GM18517 (cell line): Measurements from ENCODE around the gene CLEC16A.
"Not testable (repeated sequence)": the region's sequence is repeated elsewhere in the genome, so short reads cannot be mapped to it uniquely, and the experiment has no call there.

ENCODE experiments used
- ATAC-seq: cut with Tn5 transposase; IDR thresholded peaks from one replicate; pipeline ENCODE4 v1.9.1; 2021; ENCODE audit warnings: mild to moderate bottlenecking, moderate library complexity; ENCODE audit not compliant: unreplicated experiment

The CLEC16A gene

DNA sequence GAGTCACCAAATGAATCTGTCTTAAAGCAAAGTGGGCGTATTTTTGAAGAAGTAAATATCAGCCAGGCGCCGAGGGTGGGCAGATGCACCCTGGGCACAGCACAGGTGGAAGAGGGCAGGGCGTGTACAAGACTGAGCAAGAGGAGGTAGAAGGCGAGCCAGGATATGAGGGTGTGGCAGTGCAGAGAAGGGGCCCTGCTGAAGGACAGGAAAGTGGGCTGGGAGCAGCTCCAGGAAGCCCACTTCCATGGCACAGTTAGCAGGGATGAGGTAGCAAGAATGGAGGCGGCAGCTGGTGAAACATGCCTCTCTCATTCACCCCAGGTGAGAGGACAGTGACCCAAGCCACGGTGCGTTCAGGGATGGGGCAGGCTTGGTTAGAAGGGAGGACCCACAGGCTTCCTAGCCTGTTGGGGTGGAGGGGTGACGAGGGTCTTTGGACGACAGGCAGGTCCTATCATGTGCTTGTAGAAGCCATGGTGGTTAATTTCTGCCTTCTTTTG lies 149.3 kb downstream of the CLEC16A start:
- no peak for ATAC-seq

DNA sequence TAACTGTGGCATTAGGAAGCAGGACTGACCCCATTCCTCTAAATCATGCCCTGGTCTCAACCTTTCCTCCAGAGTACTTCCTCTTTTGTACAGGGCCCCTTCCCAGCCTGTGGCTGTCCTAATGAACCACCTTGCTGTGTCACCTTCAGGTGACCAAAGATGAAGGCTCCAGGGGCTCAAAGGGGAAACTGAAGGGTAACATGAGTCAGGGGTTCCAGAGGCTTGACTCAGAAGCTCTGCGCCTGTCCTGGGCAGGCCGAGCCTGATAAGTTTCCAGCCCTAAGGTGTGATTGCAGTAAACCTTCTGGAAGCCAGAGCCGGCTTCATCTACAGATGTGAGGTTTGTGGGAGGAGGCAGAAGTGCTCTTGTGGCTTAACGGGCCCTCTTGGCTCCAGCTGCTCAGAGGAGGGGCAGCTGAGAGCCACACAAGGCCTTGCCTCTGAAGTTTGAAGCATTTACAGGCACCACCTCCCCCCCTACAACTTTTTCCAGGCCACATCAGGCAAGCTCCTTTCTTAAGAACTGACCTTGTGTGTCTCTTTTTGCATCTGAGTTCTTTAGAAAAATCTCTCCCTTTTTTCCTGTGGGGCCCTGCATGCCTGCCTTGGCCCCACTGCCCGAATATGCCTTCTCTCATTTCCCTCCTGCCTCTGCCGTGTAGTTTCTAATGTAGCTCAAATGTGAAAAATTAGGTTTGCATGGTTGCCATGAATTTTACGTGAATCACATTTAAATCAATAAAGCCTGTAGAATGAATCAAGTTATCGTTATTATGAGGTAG lies 149.9 kb downstream of the CLEC16A start:
- ATAC-seq: peak; percentile 69

DNA sequence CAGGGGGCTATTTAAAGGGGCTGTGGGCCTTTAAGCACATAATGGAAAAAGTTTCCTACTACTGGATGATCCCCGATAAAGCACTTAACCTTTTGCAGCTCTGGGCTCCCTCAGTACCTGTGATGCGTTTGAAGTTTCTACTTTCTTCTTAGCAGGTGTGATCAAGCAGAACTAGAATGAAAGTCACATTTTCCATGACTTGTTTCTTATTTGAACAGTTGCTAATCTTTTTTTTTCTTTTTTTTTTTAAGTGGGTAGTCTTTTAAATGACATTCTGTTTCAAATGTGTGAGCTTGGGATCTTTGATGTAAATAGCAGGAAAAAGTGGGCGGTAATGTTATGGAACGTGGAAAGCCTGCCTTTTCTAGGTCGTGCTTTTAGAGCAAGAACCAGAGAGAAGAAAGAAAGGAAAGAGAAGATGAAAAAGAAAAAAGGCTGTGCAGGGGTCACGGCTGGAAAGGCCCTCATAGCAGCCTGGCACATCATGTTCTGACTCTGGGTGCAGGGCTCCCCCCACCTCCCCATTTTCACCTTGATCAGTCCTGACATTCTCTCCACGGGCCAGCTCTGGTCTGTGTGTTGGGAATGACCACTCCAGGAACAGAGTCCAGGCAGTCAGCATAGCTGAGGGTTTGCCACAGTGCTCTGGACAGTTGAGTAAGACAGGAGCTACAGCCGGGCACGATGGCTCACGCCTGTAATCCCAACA lies 150.6 kb downstream of the CLEC16A start:
- ATAC-seq: no peak

DNA sequence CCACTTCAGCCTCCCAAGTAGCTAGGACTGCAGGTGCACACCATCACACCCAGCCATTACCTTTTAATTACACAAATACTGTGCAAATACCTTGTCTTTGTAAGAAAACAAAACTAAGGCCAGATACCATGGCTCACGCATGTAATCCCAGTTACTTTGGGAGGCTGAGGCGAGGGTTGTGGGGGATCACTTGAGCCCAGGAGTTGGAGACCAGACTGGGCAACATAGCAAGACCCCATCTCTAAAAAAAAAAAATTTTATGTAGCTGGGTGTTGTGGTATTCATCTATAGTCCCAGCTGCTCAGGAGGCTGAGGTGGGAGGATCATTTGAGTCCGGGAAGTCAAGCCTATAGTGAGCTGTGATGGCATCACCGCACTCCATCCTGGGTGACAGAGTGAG lies 151.6 kb downstream of the CLEC16A start:
- ATAC-seq: no peak

DNA sequence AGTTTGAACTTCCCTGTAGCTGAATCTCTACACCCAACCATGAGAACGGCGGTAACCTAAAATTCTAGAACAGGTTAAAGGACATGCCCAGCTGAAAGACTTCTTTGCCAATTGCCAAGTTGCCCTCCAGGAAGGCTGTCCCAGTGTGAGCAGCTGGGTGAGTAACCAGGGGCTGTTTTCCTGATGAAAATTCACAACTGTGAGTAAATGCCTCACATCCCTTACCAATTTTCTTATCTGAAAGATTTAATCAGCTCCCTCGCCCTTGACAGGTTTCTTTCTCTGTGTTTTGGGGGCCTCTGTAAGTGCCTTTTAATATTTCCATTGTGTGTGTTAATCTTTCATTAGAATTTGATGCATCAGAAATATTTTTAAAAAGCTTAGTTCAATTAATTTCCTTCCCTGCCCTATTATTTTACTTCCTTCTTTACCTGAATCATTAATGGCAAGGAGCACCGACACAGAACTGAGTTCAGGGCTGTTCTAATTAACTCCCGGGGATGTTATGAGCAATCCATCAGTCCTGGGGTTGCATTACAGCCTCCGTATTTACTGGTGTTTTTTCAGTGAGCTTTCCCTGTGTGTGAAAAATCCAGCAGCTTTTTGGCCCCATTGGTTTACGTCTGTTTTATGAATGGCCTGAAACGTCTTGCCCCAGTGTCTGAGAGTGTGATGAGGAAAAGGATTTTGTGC lies 152.9 kb downstream of the CLEC16A start:
- ATAC-seq: no peak

DNA sequence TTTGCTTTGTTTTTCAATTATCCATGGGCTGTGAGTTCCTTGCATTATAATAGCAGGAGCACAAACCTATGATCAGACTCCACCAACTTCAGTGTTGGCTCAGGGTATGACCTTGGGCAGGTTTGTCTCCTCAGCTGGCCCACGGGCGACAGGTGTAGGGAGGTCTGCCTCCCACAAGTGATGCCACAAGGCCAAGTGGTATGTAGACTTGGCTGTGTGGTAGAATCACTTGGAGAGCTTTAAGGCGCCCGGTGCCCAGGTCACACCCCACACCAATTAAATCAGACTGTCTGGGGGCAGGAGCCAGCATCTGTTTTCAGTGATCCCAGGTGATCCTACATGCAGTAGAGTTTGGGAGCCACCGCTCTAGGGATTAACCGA lies 153.4 kb downstream of the CLEC16A start:
- no peak for ATAC-seq

DNA sequence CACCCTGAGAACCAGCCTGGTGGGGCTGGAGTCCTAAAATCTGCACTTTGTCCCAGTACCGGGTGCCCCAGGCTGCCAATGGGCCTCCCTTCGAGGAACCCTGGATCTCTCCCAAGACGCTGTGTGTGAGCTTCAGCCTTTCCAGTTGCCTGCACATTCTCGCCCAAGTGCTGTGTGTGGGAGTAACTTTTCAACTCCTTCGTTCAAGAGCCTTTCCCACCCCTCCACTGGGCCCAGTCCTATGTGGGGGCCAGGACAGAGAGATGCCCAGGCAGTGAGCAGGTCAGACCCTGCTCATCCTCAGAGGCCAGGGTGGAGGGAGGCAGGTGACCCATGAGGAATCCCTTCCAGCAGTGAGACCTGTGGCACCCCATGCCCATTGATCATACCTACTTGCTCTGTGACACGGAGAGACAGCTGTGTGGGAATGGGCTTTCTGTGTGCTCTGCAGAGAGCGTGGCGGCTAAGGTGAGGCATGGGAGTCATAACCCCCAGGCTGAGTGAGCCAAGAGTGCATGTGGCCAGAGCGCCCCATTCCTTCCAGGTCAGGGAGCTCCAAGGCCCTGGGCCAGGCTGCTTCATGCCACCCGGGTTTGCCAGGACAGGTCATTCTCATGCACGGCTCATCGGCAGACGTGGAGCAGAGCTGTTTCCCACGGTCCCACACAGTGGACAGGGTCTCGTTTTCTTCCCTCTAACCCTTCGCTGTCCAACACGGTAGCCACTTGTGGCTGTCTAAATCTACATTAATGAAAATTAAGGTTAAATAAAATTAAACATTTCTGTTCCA lies 154.4 kb downstream of the CLEC16A start:
- ATAC-seq: no peak

DNA sequence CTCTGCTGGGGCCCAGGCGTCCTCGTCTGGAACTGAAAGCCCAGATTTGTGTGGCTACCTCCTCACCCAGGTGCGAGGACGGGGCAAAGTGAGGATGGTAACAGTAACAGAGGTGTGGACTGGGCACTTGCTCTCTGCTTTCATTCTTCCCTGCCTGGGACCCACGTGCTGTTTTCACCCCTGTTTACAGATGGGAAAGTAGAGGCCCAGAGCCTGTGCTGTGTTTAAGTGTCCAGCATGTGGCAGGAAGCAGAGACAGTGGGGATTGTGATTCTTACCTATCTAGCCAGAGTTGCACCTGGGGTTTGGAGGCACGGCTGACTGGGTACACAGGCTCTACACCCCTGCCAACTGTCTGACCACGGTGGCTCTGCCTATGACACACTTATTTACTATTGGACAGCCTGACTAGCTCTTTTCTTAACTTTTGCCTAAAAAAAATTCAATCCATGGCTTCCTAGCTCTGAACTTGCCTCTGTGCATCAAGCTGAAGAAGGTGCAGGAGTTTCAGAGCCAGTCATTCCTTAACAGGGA lies 155.4 kb downstream of the CLEC16A start:
- no peak for ATAC-seq

DNA sequence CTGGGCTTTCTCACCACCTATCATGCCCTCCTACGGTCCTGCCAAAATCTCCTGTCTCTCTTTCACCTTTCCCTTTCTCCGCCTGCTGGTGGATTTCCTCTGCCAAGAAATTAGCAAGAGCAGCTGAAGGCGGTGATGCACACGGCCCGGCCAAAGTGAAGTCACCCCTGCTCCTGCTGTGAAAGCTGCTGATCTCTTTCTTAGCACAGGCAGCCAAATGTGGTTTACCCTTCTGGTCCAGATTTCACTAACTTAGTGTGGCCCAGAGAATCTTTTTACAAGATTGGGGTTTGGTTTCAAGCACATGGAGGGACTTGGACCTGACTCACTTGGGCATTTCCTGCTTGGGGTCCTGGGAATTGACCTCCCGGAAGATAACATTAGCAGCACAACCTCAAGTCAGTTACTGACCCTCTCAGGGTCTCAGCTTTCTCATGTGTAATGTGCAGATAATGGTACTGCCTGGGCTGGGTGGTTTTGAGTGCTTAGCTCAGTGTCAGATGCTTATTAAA lies 155.9 kb downstream of the CLEC16A start:
- no peak for ATAC-seq

DNA sequence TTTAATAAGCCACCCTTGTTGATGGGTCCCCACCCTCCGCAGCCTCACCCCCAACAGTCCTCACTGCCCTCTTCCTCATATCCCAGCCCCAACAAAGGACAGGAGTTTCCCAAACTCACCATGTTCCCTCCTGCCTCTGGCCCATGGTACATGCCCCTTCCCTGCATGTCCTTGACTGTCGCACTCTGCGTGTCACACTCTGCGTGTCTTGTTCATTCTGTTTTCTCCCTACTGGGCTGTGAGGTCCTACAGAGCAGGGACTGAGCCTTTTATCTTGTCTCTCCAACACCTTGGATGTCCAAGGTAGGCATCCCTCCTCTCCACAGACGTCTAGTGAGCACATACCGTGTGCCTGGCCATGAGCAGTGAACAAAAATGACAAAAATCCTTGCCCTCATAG lies 156.9 kb downstream of the CLEC16A start:
- ATAC-seq: no peak

DNA sequence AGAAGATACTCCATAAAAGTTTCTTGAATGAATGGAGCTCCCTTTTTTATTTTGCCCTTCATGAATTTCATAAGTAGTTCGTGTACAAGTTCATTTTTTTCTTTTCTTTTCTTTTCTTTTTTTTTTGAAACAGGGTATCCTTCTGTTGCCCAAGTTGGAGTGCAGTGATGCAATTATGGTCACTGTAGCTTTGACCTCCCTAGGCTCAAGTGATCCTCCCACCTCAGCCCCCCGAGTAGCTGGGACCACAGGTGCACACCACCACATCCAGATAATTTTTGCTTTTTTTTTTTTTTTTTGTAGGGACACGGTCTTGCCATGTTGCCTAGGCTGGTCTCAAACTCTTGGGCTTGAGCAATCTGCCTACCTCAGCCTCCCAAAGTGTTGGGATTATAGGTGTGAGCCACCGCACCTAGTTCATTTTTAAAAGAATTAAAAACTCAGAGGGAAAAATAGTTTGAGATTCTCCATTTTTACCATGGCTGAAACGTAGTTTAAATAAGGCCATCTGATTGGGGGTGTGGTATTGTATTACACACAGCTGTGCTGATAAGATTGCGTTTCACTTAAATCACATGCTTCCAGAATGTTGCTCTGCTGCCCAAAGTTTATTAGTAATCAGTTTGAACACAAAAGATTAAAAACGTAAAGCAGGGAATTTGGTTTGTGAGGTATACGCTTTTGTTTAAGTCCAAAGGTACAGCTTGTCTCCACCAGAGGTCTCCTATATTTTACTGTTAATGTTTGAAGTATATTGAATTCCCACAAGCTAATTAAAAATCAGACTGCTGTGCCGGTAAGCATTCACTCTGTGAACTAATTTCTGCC lies 157.5 kb downstream of the CLEC16A start:
- no peak for ATAC-seq

DNA sequence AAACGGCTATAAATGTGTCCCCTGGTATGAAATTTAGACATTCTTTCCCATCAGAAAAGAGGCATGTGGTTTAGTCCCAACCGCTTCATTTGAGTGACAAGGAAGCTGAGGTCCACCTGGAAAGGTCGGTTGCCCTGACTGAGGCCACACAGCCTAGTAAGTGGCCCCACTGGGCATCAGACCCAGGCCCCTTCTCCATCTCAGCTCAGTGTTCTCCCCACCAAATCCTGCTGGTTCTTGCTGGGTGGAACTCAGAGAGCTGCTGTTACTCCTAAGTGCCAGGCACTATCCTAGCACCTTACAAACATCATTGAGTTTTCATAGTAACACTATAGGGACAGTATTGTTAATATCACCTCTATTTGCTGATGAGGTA lies 158.1 kb downstream of the CLEC16A start:
- ATAC-seq: no peak

DNA sequence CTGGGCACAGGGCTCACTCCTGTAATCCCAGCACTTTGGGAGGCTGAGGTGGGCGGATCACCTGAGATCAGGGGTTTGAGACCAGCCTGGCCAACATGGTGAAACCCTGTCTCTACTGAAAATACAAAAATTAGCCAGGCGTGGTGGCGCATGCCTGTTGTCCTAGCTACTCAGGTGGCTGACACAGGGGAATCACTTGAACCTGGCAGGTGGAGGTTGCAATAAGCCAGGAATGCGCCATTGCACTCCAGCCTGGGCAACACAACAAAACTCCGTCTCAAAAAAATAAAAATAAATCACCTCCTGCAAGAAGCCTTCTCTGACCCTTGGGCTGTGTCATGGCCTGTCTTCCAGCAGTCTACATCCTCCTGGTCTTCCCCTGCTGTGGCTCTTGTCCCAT lies 158.9 kb downstream of the CLEC16A start:
- not testable (repeated sequence) for ATAC-seq

DNA sequence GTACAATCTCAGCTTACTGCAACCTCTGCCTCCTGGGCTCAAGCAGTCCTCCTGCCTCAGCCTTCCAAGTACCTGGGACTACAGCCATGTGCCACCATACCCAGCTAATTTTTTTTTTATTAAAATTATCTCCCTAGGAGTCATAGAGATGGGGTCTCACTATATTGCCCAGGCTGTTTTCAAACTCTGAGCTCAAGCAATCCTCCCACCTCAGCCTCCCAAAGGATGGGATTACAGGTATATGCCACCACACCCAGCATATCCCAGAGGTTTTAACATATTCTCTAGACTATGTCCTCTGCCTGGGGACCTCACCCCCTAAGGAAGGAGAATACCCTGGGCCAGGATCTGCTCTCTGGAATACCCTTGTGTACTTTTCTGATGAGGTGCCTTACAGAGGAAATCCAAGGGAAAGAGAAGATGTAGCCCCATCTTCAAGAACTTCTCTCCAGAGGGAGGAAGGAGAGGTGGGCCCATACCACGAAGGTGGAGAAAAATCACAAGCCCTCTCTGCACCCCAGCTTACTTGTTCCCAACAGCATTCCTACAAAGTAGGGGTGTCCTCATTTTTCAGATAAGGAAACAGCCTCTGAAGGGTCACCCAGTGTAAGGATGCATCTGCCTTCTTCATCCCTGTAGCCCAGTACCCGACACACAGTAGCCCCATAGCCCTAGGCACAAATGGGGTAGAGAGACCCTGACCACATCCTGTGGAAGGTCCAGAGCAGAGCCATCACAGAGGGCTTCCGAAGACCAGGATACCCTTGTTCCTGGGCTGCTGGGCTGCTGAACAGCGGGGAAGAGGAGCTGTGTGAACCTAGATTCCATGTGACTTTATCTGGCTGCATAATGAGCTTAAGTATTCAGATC lies 160.0 kb downstream of the CLEC16A start:
- ATAC-seq: peak; percentile 28

DNA sequence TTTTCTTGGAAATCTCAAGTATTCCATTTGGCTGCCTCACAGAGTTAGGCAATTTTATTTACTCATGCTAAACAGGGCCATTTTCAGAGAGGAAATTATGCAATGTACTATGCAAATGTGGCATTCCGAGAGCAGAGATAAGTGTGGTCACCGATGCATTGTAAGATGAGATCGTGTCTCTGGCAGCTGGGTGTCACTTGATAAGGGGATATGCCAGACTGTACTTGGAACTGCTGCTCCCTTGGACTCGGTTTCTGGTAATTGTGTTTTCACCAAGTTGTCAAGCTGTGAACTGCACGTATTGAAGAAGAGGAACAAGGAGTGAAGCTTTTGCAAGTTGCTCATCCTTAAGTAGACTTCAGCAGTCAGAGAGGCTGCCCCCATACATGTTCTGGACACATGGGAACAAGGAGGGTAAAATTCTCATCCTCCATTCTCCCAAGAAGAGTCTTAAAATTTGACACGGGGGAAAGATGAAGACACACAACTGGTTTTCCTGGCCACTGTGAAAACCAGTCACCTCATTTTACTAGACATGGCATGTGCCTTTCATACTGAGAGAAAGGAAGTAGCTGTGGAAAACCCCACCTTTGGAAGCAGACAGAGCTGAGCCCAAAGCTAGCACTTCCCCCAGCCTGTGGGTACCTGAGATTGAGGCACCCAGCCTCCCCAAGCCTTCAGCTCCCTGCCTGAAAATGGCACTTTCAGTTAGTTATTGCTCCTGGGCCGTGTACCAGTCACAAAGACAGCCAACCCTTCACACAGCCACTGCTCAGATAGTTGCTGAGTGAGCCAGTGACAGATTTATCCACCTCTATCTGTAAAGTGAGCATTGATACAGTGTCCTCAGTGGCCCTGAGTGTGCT lies 160.9 kb downstream of the CLEC16A start:
- ATAC-seq: peak; percentile 79

DNA sequence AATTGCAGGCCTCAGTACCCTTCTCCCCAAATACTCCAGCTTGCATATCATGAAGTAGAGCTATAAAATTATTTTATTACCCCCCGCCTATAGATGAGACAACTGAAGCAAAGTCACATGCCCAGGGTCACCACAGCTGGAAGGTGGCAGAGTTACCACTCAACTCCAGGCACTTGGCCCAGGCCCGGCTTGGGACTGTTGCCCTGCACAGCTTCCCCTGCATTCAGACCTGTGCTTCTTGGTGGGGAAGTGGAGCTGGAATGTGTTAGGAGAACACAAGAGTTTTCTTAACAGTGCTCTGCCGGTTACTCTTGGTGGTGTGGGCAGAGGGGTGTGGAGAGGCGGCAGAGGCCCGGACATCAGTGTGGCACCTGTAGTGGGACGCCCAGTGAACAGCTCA lies 162.4 kb downstream of the CLEC16A start:
- no peak for ATAC-seq

DNA sequence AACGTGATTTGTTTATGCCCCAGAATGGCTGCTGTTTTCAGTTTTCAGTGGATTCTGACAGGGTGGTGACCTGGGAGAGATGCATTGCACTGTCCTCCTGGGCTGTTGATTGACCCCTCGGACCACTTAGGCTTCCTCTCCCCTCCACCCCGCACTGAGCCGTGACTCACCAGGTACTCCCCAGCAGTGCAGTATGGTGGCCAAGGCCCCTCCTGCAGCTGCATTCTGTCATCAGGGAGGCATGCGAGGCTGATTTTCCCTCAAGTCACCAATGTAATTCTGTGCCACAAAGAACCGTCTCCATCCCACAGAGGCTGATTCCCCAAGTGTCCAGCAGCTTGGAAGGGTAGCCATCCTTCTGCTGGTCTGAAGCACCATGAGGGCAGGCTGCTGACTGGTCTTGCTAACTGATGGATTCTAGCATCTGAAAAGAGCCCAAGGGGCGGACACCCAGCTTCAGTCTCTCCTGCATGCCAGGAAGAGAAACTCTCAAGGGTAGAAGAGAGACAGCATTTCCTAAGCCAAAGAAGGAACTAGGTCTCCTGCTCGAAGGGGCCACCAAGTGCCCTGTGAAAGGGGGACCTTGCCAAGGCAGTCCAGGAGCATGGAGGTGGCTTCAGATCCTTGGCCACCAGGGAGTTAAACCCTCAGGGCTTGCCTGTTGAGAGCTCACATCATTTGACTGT lies 163.6 kb downstream of the CLEC16A start:
- no peak for ATAC-seq
